NCI-H2171 (cell line): ENCODE data around the gene MC2R.
"Not testable (repeated sequence)": the region's sequence is repeated elsewhere in the genome, so short reads cannot be mapped to it uniquely, and the experiment has no call there.

Experiments used
- DNase-seq: peaks from one replicate; lab custom pipeline; 2025; lab: John Stamatoyannopoulos, UW

MC2R gene

GRCh38 chr18:13892098-13892497 is 23.2 kb downstream of the MC2R start:
- DNase-seq: no peak

- no peak for DNase-seq
Observed at GRCh38 chr18:13890761-13891361, 24.5 kb downstream of the MC2R start.

- no peak for DNase-seq
Observed at GRCh38 chr18:13889671-13890070, 25.7 kb downstream of the MC2R start.

- no peak for DNase-seq
Observed at GRCh38 chr18:13888191-13888716, 27.1 kb downstream of the MC2R start.

- DNase-seq: no peak
Observed at GRCh38 chr18:13885009-13885408, 30.3 kb downstream of the MC2R start.

GRCh38 chr18:13879937-13880336 is 35.4 kb downstream of the MC2R start:
- no peak for DNase-seq

- no peak for DNase-seq
Observed at GRCh38 chr18:13879492-13879891, 35.8 kb downstream of the MC2R start.

GRCh38 chr18:13878857-13879256 is 36.5 kb downstream of the MC2R start:
- no peak for DNase-seq

- DNase-seq: no peak
Observed at GRCh38 chr18:13877157-13877556, 38.2 kb downstream of the MC2R start.

- no peak for DNase-seq
Observed at GRCh38 chr18:13874558-13874957, 40.8 kb downstream of the MC2R start.

- DNase-seq: no peak
Observed at GRCh38 chr18:13872932-13873331, 42.4 kb downstream of the MC2R start.

- no peak for DNase-seq
Observed at GRCh38 chr18:13872373-13872772, 43.0 kb downstream of the MC2R start.

- no peak for DNase-seq
Observed at GRCh38 chr18:13871701-13872100, 43.6 kb downstream of the MC2R start.

GRCh38 chr18:13868501-13869271 is 46.6 kb downstream of the MC2R start:
- DNase-seq: no peak

GRCh38 chr18:13862898-13863297 is 52.4 kb downstream of the MC2R start:
- not testable (repeated sequence) for DNase-seq

- DNase-seq: no peak
Observed at GRCh38 chr18:13849791-13850190, 65.5 kb downstream of the MC2R start.

- no peak for DNase-seq
Observed at GRCh38 chr18:13836559-13836958, 78.8 kb downstream of the MC2R start.

- DNase-seq: no peak
Observed at GRCh38 chr18:13835202-13835601, 80.1 kb downstream of the MC2R start.

GRCh38 chr18:13834496-13835015 is 80.8 kb downstream of the MC2R start:
- DNase-seq: no peak
